GM23338 (cell line): ENCODE measurements around the gene RYR1. TPM values are rescaled to one million over a fixed set of nuclear protein-coding genes. Genes with fewer than 3 reads are reported as not detected.

Source experiments
- CTCF ChIP-seq, 2 experiments: fragments of 200-600 bp in 1 of 2; sonication (generic) in 1 of 2; conservative IDR thresholded peaks; 2 replicates each; pipeline versions ENCODE4 v1.5.1 to v1.6.1; 2016 to 2017; ENCODE audit warnings: antibody characterized with exemption in 2 of 2, low read depth in 2 of 2, mild to moderate bottlenecking in 2 of 2, moderate library complexity in 1 of 2
- JUNB ChIP-seq: IDR thresholded peaks from one replicate; pipeline ENCODE4 v1.6.1; 2016; ENCODE audit warnings: antibody characterized with exemption; ENCODE audit not compliant: unreplicated experiment
- ZNF114 ChIP-seq: fragments of 250-450 bp; sonication (Bioruptor Pico); IDR thresholded peaks from 2 replicates; pipeline ENCODE4 v1.5.0; 2020; ENCODE audit warnings: mild to moderate bottlenecking, moderate library complexity
- polyA plus RNA-seq: library from polyadenylated mRNA; unstranded; fragments of >200 nt; fragmentation: Nextera tagmentation; extraction: Ambion mirVana; gene quantifications from 2 replicates; pipeline ENCODE4 v1.2.1, GENCODE V29; 2016
- total RNA-seq: library from RNA; depleted of rRNA; stranded (reverse); fragments of >200 nt; shearing (Covaris generic); gene quantifications from 2 replicates; pipeline ENCODE4 v1.2.3, GENCODE V29; 2014
- TF ChIP-seq, protein P1 (sequence below): fragments of 250-450 bp; sonication (Bioruptor Pico); IDR thresholded peaks from 2 replicates; pipeline ENCODE4 v1.5.0; 2020; ENCODE audit warnings: mild to moderate bottlenecking, moderate library complexity
- TF ChIP-seq, protein P2 (sequence below): IDR thresholded peaks from one replicate; pipeline ENCODE4 v1.6.1; 2018; ENCODE audit warnings: antibody characterized with exemption; ENCODE audit not compliant: unreplicated experiment

RYR1 gene
- total and polyA plus RNA-seq, 2 experiments from 2014 or later: 4.0 to 26.7 TPM

- TF ChIP-seq, protein P1, sequence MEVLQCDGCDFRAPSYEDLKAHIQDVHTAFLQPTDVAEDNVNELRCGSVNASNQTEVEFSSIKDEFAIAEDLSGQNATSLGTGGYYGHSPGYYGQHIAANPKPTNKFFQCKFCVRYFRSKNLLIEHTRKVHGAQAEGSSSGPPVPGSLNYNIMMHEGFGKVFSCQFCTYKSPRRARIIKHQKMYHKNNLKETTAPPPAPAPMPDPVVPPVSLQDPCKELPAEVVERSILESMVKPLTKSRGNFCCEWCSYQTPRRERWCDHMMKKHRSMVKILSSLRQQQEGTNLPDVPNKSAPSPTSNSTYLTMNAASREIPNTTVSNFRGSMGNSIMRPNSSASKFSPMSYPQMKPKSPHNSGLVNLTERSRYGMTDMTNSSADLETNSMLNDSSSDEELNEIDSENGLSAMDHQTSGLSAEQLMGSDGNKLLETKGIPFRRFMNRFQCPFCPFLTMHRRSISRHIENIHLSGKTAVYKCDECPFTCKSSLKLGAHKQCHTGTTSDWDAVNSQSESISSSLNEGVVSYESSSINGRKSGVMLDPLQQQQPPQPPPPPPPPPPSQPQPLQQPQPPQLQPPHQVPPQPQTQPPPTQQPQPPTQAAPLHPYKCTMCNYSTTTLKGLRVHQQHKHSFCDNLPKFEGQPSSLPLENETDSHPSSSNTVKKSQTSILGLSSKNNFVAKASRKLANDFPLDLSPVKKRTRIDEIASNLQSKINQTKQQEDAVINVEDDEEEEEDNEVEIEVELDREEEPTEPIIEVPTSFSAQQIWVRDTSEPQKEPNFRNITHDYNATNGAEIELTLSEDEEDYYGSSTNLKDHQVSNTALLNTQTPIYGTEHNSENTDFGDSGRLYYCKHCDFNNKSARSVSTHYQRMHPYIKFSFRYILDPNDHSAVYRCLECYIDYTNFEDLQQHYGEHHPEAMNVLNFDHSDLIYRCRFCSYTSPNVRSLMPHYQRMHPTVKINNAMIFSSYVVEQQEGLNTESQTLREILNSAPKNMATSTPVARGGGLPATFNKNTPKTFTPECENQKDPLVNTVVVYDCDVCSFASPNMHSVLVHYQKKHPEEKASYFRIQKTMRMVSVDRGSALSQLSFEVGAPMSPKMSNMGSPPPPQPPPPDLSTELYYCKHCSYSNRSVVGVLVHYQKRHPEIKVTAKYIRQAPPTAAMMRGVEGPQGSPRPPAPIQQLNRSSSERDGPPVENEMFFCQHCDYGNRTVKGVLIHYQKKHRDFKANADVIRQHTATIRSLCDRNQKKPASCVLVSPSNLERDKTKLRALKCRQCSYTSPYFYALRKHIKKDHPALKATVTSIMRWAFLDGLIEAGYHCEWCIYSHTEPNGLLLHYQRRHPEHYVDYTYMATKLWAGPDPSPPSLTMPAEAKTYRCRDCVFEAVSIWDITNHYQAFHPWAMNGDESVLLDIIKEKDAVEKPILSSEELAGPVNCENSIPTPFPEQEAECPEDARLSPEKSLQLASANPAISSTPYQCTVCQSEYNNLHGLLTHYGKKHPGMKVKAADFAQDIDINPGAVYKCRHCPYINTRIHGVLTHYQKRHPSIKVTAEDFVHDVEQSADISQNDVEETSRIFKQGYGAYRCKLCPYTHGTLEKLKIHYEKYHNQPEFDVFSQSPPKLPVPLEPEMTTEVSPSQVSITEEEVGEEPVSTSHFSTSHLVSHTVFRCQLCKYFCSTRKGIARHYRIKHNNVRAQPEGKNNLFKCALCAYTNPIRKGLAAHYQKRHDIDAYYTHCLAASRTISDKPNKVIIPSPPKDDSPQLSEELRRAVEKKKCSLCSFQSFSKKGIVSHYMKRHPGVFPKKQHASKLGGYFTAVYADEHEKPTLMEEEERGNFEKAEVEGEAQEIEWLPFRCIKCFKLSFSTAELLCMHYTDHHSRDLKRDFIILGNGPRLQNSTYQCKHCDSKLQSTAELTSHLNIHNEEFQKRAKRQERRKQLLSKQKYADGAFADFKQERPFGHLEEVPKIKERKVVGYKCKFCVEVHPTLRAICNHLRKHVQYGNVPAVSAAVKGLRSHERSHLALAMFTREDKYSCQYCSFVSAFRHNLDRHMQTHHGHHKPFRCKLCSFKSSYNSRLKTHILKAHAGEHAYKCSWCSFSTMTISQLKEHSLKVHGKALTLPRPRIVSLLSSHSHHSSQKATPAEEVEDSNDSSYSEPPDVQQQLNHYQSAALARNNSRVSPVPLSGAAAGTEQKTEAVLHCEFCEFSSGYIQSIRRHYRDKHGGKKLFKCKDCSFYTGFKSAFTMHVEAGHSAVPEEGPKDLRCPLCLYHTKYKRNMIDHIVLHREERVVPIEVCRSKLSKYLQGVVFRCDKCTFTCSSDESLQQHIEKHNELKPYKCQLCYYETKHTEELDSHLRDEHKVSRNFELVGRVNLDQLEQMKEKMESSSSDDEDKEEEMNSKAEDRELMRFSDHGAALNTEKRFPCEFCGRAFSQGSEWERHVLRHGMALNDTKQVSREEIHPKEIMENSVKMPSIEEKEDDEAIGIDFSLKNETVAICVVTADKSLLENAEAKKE: no peak
- TF ChIP-seq JUNB: no peak
- TF ChIP-seq, protein P2, sequence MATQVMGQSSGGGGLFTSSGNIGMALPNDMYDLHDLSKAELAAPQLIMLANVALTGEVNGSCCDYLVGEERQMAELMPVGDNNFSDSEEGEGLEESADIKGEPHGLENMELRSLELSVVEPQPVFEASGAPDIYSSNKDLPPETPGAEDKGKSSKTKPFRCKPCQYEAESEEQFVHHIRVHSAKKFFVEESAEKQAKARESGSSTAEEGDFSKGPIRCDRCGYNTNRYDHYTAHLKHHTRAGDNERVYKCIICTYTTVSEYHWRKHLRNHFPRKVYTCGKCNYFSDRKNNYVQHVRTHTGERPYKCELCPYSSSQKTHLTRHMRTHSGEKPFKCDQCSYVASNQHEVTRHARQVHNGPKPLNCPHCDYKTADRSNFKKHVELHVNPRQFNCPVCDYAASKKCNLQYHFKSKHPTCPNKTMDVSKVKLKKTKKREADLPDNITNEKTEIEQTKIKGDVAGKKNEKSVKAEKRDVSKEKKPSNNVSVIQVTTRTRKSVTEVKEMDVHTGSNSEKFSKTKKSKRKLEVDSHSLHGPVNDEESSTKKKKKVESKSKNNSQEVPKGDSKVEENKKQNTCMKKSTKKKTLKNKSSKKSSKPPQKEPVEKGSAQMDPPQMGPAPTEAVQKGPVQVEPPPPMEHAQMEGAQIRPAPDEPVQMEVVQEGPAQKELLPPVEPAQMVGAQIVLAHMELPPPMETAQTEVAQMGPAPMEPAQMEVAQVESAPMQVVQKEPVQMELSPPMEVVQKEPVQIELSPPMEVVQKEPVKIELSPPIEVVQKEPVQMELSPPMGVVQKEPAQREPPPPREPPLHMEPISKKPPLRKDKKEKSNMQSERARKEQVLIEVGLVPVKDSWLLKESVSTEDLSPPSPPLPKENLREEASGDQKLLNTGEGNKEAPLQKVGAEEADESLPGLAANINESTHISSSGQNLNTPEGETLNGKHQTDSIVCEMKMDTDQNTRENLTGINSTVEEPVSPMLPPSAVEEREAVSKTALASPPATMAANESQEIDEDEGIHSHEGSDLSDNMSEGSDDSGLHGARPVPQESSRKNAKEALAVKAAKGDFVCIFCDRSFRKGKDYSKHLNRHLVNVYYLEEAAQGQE: no peak
- no peak for TF ChIP-seq ZNF114 (CRISPR knock-in tag)
- no peak for TF ChIP-seq CTCF (conservative IDR thresholded peaks at IDR 0.05; ENCODE audit: low read depth in 2 of 2)
Measured at GRCh38 chr19:38404858-38405257, 28.6 kb upstream of the RYR1 start (continued).
